Chondrocyte (in vitro differentiated cells): ENCODE data around the gene IGFBP4. TPM values are rescaled to one million over a fixed set of nuclear protein-coding genes. Genes with fewer than 3 reads are reported as not detected.

Source experiments
- DNase-seq: peaks from one replicate; pipeline ENCODE4 v3.0.0; 2021; ENCODE audit warnings: mixed read lengths, low spot score
- H3K27ac Mint-ChIP-seq: one replicate; pipeline ENCODE4 v1.8.0; 2021; ENCODE audit warnings: mild to moderate bottlenecking, moderate library complexity, mixed read lengths; ENCODE audit not compliant: unreplicated experiment
- H3K27me3 Mint-ChIP-seq: 2 replicates; pipeline ENCODE4 v1.8.0; 2021; ENCODE audit warnings: low read depth, mixed read lengths
- H3K36me3 Mint-ChIP-seq: 2 replicates; pipeline ENCODE4 v1.8.0; 2021; ENCODE audit warnings: low read depth, mixed read lengths
- H3K4me1 Mint-ChIP-seq: 2 replicates; pipeline ENCODE4 v1.8.0; 2021; ENCODE audit warnings: low read depth, mild to moderate bottlenecking, mixed read lengths
- H3K4me3 Mint-ChIP-seq: one replicate; pipeline ENCODE4 v1.8.0; 2021; ENCODE audit warnings: mild to moderate bottlenecking, moderate library complexity, mixed read lengths; ENCODE audit not compliant: unreplicated experiment
- H3K9me3 Mint-ChIP-seq: 2 replicates; pipeline ENCODE4 v1.8.0; 2021; ENCODE audit warnings: low read depth, mixed read lengths
- total RNA-seq: library from RNA; stranded (reverse); gene quantifications from 3 replicates; pipeline ENCODE4 v1.2.1, GENCODE V29; 2021
- TF ChIP-seq, protein P1 (sequence below): fragments of 200-600 bp; sonication (generic); IDR thresholded peaks from 2 replicates; pipeline ENCODE4 v1.5.0; 2021; ENCODE audit warnings: antibody characterized with exemption, mild to moderate bottlenecking, moderate library complexity

Gene IGFBP4
- total RNA-seq, 1 donor from 2014 or later = 496 TPM

DNA sequence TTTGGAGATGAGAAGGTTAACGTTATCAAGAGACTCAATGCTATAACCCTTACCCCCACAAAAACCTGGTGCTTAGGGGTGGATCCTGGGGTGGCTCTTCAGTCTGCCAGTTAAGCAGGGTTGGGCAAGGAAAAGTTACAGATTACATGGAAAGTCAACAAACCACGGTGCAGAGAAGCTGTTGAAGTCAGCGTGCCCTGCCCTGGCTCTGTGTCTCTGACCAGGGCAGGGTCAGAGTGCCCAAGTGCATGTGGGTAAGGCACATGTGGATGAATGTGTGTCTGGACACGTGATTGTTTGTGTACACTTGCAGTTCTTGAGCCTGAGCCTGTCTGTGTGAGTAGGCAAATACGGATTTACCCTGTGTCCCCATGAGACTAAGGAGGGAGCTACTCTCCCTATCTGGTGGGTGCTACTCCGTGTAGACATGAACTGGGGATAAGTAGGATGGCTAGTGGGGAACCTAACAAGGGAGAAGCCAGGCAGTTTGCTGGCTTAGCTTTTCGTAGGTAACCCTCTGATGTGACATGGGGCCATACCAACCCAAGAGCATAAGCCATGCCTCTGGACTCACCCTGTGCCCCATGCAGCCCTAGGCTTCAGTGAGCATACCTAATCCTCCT is 5.5 kb downstream of the IGFBP4 start:
- Mint-ChIP-seq H3K27ac (peak overlapping the region; percentile 32), H3K36me3 (peaks cover 15% of the 10 kb centered on the region), H3K4me3 (peak overlapping the region; percentile 15), H3K27me3 (no peaks in the 10 kb centered on the region), H3K9me3 (no peaks in the 10 kb centered on the region), H3K4me1 (peaks cover 86% of the 10 kb centered on the region)
- no peak for DNase-seq
- TF ChIP-seq, protein P1, sequence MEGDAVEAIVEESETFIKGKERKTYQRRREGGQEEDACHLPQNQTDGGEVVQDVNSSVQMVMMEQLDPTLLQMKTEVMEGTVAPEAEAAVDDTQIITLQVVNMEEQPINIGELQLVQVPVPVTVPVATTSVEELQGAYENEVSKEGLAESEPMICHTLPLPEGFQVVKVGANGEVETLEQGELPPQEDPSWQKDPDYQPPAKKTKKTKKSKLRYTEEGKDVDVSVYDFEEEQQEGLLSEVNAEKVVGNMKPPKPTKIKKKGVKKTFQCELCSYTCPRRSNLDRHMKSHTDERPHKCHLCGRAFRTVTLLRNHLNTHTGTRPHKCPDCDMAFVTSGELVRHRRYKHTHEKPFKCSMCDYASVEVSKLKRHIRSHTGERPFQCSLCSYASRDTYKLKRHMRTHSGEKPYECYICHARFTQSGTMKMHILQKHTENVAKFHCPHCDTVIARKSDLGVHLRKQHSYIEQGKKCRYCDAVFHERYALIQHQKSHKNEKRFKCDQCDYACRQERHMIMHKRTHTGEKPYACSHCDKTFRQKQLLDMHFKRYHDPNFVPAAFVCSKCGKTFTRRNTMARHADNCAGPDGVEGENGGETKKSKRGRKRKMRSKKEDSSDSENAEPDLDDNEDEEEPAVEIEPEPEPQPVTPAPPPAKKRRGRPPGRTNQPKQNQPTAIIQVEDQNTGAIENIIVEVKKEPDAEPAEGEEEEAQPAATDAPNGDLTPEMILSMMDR = no peak

DNA sequence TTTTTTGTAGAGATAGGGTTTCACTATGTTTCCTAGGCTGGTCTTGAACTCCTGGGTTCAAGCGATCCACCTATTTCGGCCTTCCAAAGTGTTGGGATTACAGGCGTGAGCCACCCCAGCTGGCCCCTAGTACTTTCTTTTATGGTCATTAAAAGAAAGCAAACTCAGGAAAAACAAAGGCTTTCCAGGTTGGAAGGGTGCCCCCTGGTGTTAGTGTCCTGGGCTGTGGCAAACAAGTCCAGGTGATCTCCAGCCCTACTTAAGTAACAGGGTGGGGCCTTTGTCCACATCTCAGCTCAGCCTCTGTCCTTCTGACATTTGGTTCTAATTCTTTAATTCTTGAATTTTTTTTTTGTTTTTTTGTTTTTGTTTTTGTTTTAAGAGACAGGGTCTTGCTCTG is 6.9 kb downstream of the IGFBP4 start:
- TF ChIP-seq, protein P1 = peak; percentile 76
- no peak overlapping the region for H3K4me3 Mint-ChIP-seq
- H3K27ac Mint-ChIP-seq = peak overlapping the region; percentile 93
- H3K27me3 Mint-ChIP-seq = no peaks in the 10 kb centered on the region
- peaks cover 81% of the 10 kb centered on the region for H3K4me1 Mint-ChIP-seq
- no peaks in the 10 kb centered on the region for H3K9me3 Mint-ChIP-seq
- H3K36me3 Mint-ChIP-seq = peaks cover 23% of the 10 kb centered on the region
- DNase-seq = no peak

DNA sequence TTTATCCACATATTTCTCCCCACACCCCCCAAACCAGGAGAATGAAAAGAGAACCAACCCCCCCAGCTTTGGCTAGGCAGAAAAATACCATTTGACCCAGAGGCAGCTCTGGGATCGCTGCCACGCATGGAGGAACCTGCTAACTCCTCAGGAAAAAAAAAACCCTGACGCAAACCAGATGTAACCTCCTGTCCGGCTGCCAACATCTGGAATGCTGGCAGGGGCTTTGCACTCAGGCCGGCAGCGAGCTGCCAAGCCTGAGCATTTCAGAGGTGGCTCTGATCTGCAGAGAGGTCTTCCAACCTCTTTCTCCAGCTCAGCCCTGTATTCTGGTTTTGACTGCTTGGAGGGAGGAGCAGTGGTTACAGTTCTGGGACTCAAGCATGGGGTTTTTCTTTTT is 8.2 kb downstream of the IGFBP4 start:
- H3K4me1 Mint-ChIP-seq = peaks cover 78% of the 10 kb centered on the region
- H3K9me3 Mint-ChIP-seq = no peaks in the 10 kb centered on the region
- H3K27me3 Mint-ChIP-seq = no peaks in the 10 kb centered on the region
- peak overlapping the region; percentile 93 for H3K27ac Mint-ChIP-seq
- DNase-seq = no peak
- H3K36me3 Mint-ChIP-seq = peaks cover 26% of the 10 kb centered on the region
- TF ChIP-seq, protein P1 = no peak
- H3K4me3 Mint-ChIP-seq = no peak overlapping the region

DNA sequence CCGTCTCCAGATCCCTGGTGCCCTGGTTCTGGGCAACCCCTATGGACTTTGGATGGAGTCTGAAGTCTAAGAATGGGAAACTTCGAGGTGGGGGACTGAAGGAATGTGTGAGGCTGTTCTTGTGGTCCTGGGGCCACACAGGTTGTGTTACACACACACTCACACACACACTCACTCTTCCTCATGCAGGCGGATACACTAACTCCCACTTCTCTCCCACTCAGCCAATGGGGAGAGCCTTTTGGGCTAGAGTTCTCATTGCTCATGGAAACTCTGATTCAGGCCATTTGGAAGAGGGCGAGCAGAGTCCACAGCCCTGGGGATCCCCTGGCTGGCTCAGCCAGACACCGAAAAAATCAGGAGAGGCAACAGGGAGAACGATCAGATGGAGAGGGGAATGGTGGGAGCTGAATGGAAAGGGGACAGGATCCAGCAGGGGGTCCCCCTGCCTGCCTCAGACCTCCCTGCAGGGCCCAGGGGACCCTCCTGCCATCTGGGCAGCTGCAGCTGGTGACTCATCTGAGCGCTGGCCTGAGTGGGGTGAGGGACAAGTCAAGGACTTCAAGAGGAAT is 9.1 kb downstream of the IGFBP4 start:
- Mint-ChIP-seq H3K4me1 (peaks cover 77% of the 10 kb centered on the region), H3K27ac (peak overlapping the region; percentile 93), H3K4me3 (peak overlapping the region; percentile 28), H3K27me3 (no peaks in the 10 kb centered on the region), H3K9me3 (no peaks in the 10 kb centered on the region), H3K36me3 (peaks cover 33% of the 10 kb centered on the region)
- TF ChIP-seq, protein P1 = no peak
- no peak for DNase-seq

DNA sequence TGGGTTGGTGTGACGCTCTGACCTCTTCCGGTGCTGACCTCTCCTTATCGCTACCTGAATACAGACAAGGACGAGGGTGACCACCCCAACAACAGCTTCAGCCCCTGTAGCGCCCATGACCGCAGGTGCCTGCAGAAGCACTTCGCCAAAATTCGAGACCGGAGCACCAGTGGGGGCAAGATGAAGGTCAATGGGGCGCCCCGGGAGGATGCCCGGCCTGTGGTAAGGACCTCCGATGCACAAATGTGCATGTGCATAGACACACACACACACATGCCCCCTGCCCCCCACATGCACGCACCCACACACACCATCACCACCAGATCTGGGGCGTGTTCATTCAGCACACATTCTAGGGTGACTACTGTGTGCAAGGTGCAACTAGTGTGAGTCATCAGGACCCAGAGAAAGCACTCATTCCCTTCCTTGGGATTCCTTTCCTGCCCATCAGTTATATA is 9.7 kb downstream of the IGFBP4 start:
- H3K36me3 Mint-ChIP-seq = peaks cover 32% of the 10 kb centered on the region
- H3K4me3 Mint-ChIP-seq = no peak overlapping the region
- no peak for DNase-seq
- H3K27ac Mint-ChIP-seq = no peak overlapping the region
- TF ChIP-seq, protein P1 = no peak
- H3K9me3 Mint-ChIP-seq = no peaks in the 10 kb centered on the region
- peaks cover 77% of the 10 kb centered on the region for H3K4me1 Mint-ChIP-seq
- H3K27me3 Mint-ChIP-seq = no peaks in the 10 kb centered on the region
